HCT116 (cell line): Measurements from ENCODE around the gene ZNF837. TPM values are rescaled to one million over a fixed set of nuclear protein-coding genes. Genes with fewer than 3 reads are reported as not detected.

ENCODE experiments used
- ATAC-seq: fragments of 200-7000 bp; cut with Tn5 transposase; 2 replicates; pipeline ENCODE4 v1.9.1; 2020; ENCODE audit warnings: mild to moderate bottlenecking, moderate library complexity
- BruUV-seq: library from RNA; stranded (reverse); fragments of 400-500 nt; replicated peaks from 2 replicates; lab custom pipeline; 2021; lab: Mats Ljungman, UMichigan
- CTCF ChIA-PET: fragments of 300-600 bp; sonication (Branson Sonifier 250); formaldehyde crosslinking; loops from one replicate; lab custom pipeline; 2021; ENCODE audit warnings: antibody characterized with exemption; lab: Charles Lee
- POLR2A ChIA-PET: fragments of 300-600, 350-600 bp; sonication (Branson Sonifier 250); formaldehyde crosslinking; loops from one replicate; lab custom pipeline; 2021; ENCODE audit warnings: antibody characterized with exemption; lab: Charles Lee
- RAD21 ChIA-PET, 2 experiments: fragments of 300-600 bp; sonication (Branson Sonifier 250); formaldehyde crosslinking; loops; one replicate each; lab custom pipeline; 2023; ENCODE audit warnings: low total read pairs in 2 of 2; ENCODE audit not compliant: uncharacterized antibody in 2 of 2, unreplicated experiment in 2 of 2, low non-redundant PET in 1 of 2; lab: Charles Lee
- DNase-seq: peaks from one replicate; pipeline ENCODE4 v3.0.0-alpha.2; 2010; ENCODE audit warnings: low read depth, low spot score
- H2AFZ ChIP-seq: fragments of 200-600 bp; shearing (Covaris generic), sonication (generic); 2 replicates; pipeline ENCODE4 v1.6.1; 2017; ENCODE audit warnings: low read depth, mixed run types, mixed read lengths, antibody characterized with exemption, low read length; ENCODE audit not compliant: poor library complexity, severe bottlenecking
- H3K27ac ChIP-seq: 2 replicates; pipeline ENCODE4 v1.5.1; 2012; ENCODE audit warnings: low read depth, low read length
- H3K27me3 ChIP-seq: fragments of 200-600 bp; sonication (generic); 2 replicates; pipeline ENCODE4 v1.6.1; 2016; ENCODE audit warnings: mixed run types, low read length, mixed read lengths; ENCODE audit not compliant: insufficient read depth
- H3K36me3 ChIP-seq, 2 experiments: fragments of 200-500 bp in 1 of 2; fragments of 200-600 bp in 1 of 2; sonication (Bioruptor generic) in 1 of 2; sonication (generic) in 1 of 2; 2 replicates each; pipeline versions ENCODE4 v1.5.1 to v1.6.1; 2014 to 2016; ENCODE audit warnings: low read length in 2 of 2, inconsistent platforms in 1 of 2, mixed read lengths in 1 of 2, mixed run types in 1 of 2; ENCODE audit not compliant: insufficient read depth in 2 of 2, control insufficient read depth in 1 of 2
- H3K4me1 ChIP-seq, 2 experiments: fragments of 200-600 bp in 1 of 2; sonication (generic) in 1 of 2; 2 replicates each; pipeline versions ENCODE4 v1.5.1 to v1.6.1; 2012 to 2017; ENCODE audit warnings: low read length in 2 of 2, inconsistent platforms in 1 of 2, mild to moderate bottlenecking in 1 of 2, mixed read lengths in 1 of 2, mixed run types in 1 of 2, moderate library complexity in 1 of 2; ENCODE audit not compliant: insufficient read depth in 2 of 2, control insufficient read depth in 1 of 2
- H3K4me2 ChIP-seq: fragments of 200-600 bp; sonication (generic); 2 replicates; pipeline ENCODE4 v1.6.1; 2017; ENCODE audit warnings: mixed run types, low read length, mixed read lengths
- H3K4me3 ChIP-seq, 2 experiments: fragments of 200-600 bp in 1 of 2; sonication (generic) in 1 of 2; replicated peaks in 1 of 2; 2 replicates each; pipeline ENCODE4 v1.5.1; 2011 to 2016; ENCODE audit warnings: low read length in 2 of 2, control low read depth in 1 of 2, low read depth in 1 of 2, mild to moderate bottlenecking in 1 of 2, mixed read lengths in 1 of 2, mixed run types in 1 of 2
- H3K79me2 ChIP-seq: fragments of 200-600 bp; sonication (generic); 2 replicates; pipeline ENCODE4 v1.6.1; 2017; ENCODE audit warnings: mild to moderate bottlenecking, mixed run types, low read length, moderate library complexity, mixed read lengths; ENCODE audit not compliant: insufficient read depth
- H3K9ac ChIP-seq: fragments of 200-600 bp; sonication (generic); 2 replicates; pipeline ENCODE4 v1.6.1; 2016; ENCODE audit warnings: low read length, mixed read lengths
- H3K9me2 ChIP-seq: fragments of 200-600 bp; sonication (generic), shearing (Covaris generic); 2 replicates; pipeline ENCODE4 v1.6.1; 2017; ENCODE audit warnings: mixed run types, mild to moderate bottlenecking, moderate library complexity; ENCODE audit not compliant: insufficient read depth
- H3K9me3 ChIP-seq, 2 experiments: fragments of 200-500 bp in 1 of 2; fragments of 200-600 bp in 1 of 2; sonication (Bioruptor generic) in 1 of 2; sonication (generic) in 1 of 2; 2 replicates each; pipeline ENCODE4 v1.6.1; 2014 to 2017; ENCODE audit warnings: low read length in 2 of 2, mixed read lengths in 2 of 2, inconsistent platforms in 1 of 2, low read depth in 1 of 2, mild to moderate bottlenecking in 1 of 2, mixed run types in 1 of 2, moderate library complexity in 1 of 2; ENCODE audit not compliant: control insufficient read depth in 1 of 2, insufficient read depth in 1 of 2
- H4K20me1 ChIP-seq: fragments of 200-600 bp; sonication (generic), shearing (Covaris generic); 2 replicates; pipeline ENCODE4 v1.6.1; 2017; ENCODE audit warnings: mixed run types, mild to moderate bottlenecking, moderate library complexity; ENCODE audit not compliant: insufficient read depth
- ATF3 ChIP-seq: IDR thresholded peaks from 2 replicates; pipeline ENCODE4 v1.6.1; 2012
- CBX3 ChIP-seq: IDR thresholded peaks from 2 replicates; pipeline ENCODE4 v1.6.1; 2012; ENCODE audit warnings: low read depth
- CEBPB ChIP-seq: IDR thresholded peaks from 2 replicates; pipeline ENCODE4 v1.6.1; 2012; ENCODE audit warnings: low read depth
- CTCF ChIP-seq, 3 experiments: fragments of 200-600 bp in 1 of 3; sonication (generic) in 1 of 3; IDR thresholded peaks in 2 of 3; conservative IDR thresholded peaks in 1 of 3; 2 replicates each; pipeline ENCODE4 v1.5.1; 2012 to 2017; ENCODE audit warnings: low read depth in 2 of 3, low read length in 2 of 3, antibody characterized with exemption in 1 of 3, borderline replicate concordance in 1 of 3, control low read depth in 1 of 3, mild to moderate bottlenecking in 1 of 3, mixed read lengths in 1 of 3, mixed run types in 1 of 3, moderate library complexity in 1 of 3; ENCODE audit not compliant: insufficient read depth in 1 of 3
- EGR1 ChIP-seq: IDR thresholded peaks from 2 replicates; pipeline ENCODE4 v1.6.1; 2012; ENCODE audit warnings: low read depth
- EZH2 ChIP-seq: fragments of 200-600 bp; sonication (generic); IDR thresholded peaks from 2 replicates; pipeline ENCODE4 v1.6.1; 2017; ENCODE audit warnings: antibody characterized with exemption, mixed run types
- EZH2phosphoT487 ChIP-seq: fragments of 200-600 bp; IDR thresholded peaks from 2 replicates; pipeline ENCODE4 v1.6.1; 2018; ENCODE audit warnings: antibody characterized with exemption, borderline replicate concordance
- FOSL1 ChIP-seq: IDR thresholded peaks from 2 replicates; pipeline ENCODE4 v1.6.1; 2012; ENCODE audit warnings: low read depth
- JUND ChIP-seq: IDR thresholded peaks from 2 replicates; pipeline ENCODE4 v1.6.1; 2012
- MAX ChIP-seq: IDR thresholded peaks from 2 replicates; pipeline ENCODE4 v1.6.1; 2012
- POLR2A ChIP-seq: IDR thresholded peaks from 2 replicates; pipeline ENCODE4 v1.7.0; 2011; ENCODE audit warnings: borderline replicate concordance; ENCODE audit not compliant: insufficient read depth, insufficient read length; ENCODE audit errors: extremely low read depth
- POLR2AphosphoS5 ChIP-seq: IDR thresholded peaks from 2 replicates; pipeline ENCODE4 v1.6.1; 2011; ENCODE audit warnings: mild to moderate bottlenecking, low read depth, low read length, moderate library complexity
- RAD21 ChIP-seq: IDR thresholded peaks from 2 replicates; pipeline ENCODE4 v1.6.1; 2012; ENCODE audit warnings: low read depth, mild to moderate bottlenecking
- REST ChIP-seq: IDR thresholded peaks from 2 replicates; pipeline ENCODE4 v1.6.1; 2012; ENCODE audit warnings: low read depth
- SP1 ChIP-seq: IDR thresholded peaks from 2 replicates; pipeline ENCODE4 v1.6.1; 2012; ENCODE audit warnings: low read depth
- YY1 ChIP-seq: IDR thresholded peaks from 2 replicates; pipeline ENCODE4 v1.6.1; 2011; ENCODE audit warnings: low read length, low read depth, moderate library complexity, mild to moderate bottlenecking; ENCODE audit not compliant: insufficient replicate concordance; ENCODE audit errors: extremely low read depth
- intact Hi-C: fragments of 100-400 bp; cut with micrococcal nuclease; formaldehyde crosslinking; loops from 2 replicates; pipeline ENCODE4 v1.10.0; 2022
- total RNA-seq: library from RNA; stranded (reverse); gene quantifications from one replicate; pipeline ENCODE4 v1.2.1, GENCODE V29; 2021; ENCODE audit not compliant: unreplicated experiment

Gene ZNF837
- total RNA-seq, 1 experiment from 2014 or later, result 3.2 TPM

- H3K9me3 ChIP-seq, result no peaks in the 10 kb centered on the region
- H4K20me1 ChIP-seq, result no peaks in the 10 kb centered on the region
- no peaks in the 10 kb centered on the region for H3K27me3 ChIP-seq
- ChIA-PET CTCF (no interaction called here), RAD21 (no interaction called here), POLR2A (no interaction called here)
- TF ChIP-seq FOSL1 (no peak), POLR2AphosphoS5 (no peak), RAD21 (no peak), EZH2phosphoT487 (no peak), CEBPB (no peak), POLR2A (no peak)
- intact Hi-C loops, result no loop called here
- H3K27ac ChIP-seq, result peak overlapping the region; percentile 60; the same call in 1 of the 2 replicates
- no peak overlapping the region for H2AFZ ChIP-seq
- H3K9me2 ChIP-seq, result no peaks in the 10 kb centered on the region
- peaks cover 15% of the 10 kb centered on the region for H3K79me2 ChIP-seq
- BruUV-seq, result no TSS peak
- DNase-seq, result no peak
- H3K4me3 ChIP-seq, result peak overlapping the region; percentile 45 to 83
- H3K4me1 ChIP-seq, result peaks cover 16 to 27% of the 10 kb centered on the region in 2 experiments
- H3K9ac ChIP-seq, result peak overlapping the region; percentile 55
- no peaks in the 10 kb centered on the region for H3K36me3 ChIP-seq
- H3K4me2 ChIP-seq, result peak overlapping the region; percentile 97
- no peak for ATAC-seq
Measured at GRCh38 chr19:58400316-58400915, 19.6 kb upstream of the ZNF837 start.

GRCh38 chr19:58399903-58400302, 19.1 kb upstream of the ZNF837 start:
- no peak for DNase-seq
- no peaks in the 10 kb centered on the region for H3K9me3 ChIP-seq
- intact Hi-C loops, result no loop called here
- no peak overlapping the region for H3K27ac ChIP-seq
- H3K9me2 ChIP-seq, result no peaks in the 10 kb centered on the region
- peaks cover 20 to 32% of the 10 kb centered on the region in 2 experiments for H3K4me1 ChIP-seq
- H3K9ac ChIP-seq, result no peak overlapping the region
- no peak for TF ChIP-seq YY1
- no peak for TF ChIP-seq POLR2AphosphoS5
- TF ChIP-seq MAX, result no peak
- no peak for TF ChIP-seq ATF3
- no peak for TF ChIP-seq CTCF (IDR thresholded peaks at IDR 0.05 in 2 of 3, conservative IDR thresholded peaks at IDR 0.05 in 1 of 3; ENCODE audit: borderline replicate concordance in 1 of 3, insufficient read depth in 1 of 3, low read depth in 2 of 3, low read length in 2 of 3)
- no peak for TF ChIP-seq REST
- TF ChIP-seq SP1, result no peak
- TF ChIP-seq CBX3, result no peak
- no peak for TF ChIP-seq EZH2
- no peak for TF ChIP-seq EGR1
- TF ChIP-seq JUND, result no peak
- peaks cover 0 to 4% of the 10 kb centered on the region in 2 experiments; a peak in 1 of 4 replicates for H3K36me3 ChIP-seq
- BruUV-seq, result no TSS peak
- no peaks in the 10 kb centered on the region for H3K27me3 ChIP-seq
- no peaks in the 10 kb centered on the region; the same call in 1 of the 2 replicates for H4K20me1 ChIP-seq
- ChIA-PET RAD21 (no interaction called here), POLR2A (no interaction called here), CTCF (no interaction called here)
- no peak overlapping the region for H3K4me3 ChIP-seq
- no peak overlapping the region for H3K4me2 ChIP-seq
- no peak overlapping the region for H2AFZ ChIP-seq
- ATAC-seq, result no peak
- H3K79me2 ChIP-seq, result peaks cover 15% of the 10 kb centered on the region
